GM21825 (cell line): Measurements from ENCODE around the gene ST8SIA6.

ENCODE experiments used
- ATAC-seq: cut with Tn5 transposase; IDR thresholded peaks from one replicate; pipeline ENCODE4 v1.9.1; 2021; ENCODE audit warnings: mild to moderate bottlenecking, moderate library complexity; ENCODE audit not compliant: unreplicated experiment

Gene ST8SIA6

GRCh38 chr10:17276756-17277424, 177.5 kb downstream of the ST8SIA6 start:
- ATAC-seq: no peak

- no peak for ATAC-seq
Measured at GRCh38 chr10:17273403-17273802, 181.0 kb downstream of the ST8SIA6 start.

- ATAC-seq: no peak
Measured at GRCh38 chr10:17272648-17273047, 181.7 kb downstream of the ST8SIA6 start.
